NB4 (cell line): ENCODE data around the gene PPARA.

ENCODE experiments used
- MAX ChIP-seq: IDR thresholded peaks from 2 replicates; pipeline ENCODE4 v1.6.1; 2011; ENCODE audit warnings: low read depth, low read length
- MYC ChIP-seq: IDR thresholded peaks from 2 replicates; pipeline ENCODE4 v1.6.1; 2011; ENCODE audit warnings: low read depth, low read length

GRCh38 chr22:46234969-46235368, 84.6 kb downstream of the PPARA start:
- TF ChIP-seq MAX (no peak), MYC (no peak)
